ENCODE measurements around the gene MYADM. TPM values are rescaled to one million over a fixed set of nuclear protein-coding genes. Genes with fewer than 3 reads are reported as not detected.
"Not testable (repeated sequence)": the region's sequence is repeated elsewhere in the genome, so short reads cannot be mapped to it uniquely, and the experiment has no call there.

The MYADM gene
- total RNA-seq = 120 TPM

- intact Hi-C loops (cut with DNase I) = no loop called here
- peak; percentile 91 for ATAC-seq
Observed at GRCh38 chr19:53867225-53868090, at the start of gene MYADM. Gene MYADM (plus strand): TSS chr19:53867883. CDS start chr19:53873530, 5,647 bp downstream.

GRCh38 chr19:53818756-53819155 is 48.9 kb upstream of the MYADM start:
- DNase-seq (ENCODE audit: low spot score) (no peak), ATAC-seq (no peak)
- intact Hi-C loops (cut with DNase I) = no loop called here

More at GRCh38 chr19:53867225-53868090, at the start of gene MYADM:
- DNase-seq (ENCODE audit: low spot score) = peak; percentile 100

GRCh38 chr19:53819861-53820260 is 47.8 kb upstream of the MYADM start:
- intact Hi-C loops (cut with DNase I) = no loop called here
- no peak for ATAC-seq
- no peak for DNase-seq (ENCODE audit: low spot score)

- intact Hi-C loops (cut with DNase I) = no loop called here
- DNase-seq (ENCODE audit: low spot score) (no peak), ATAC-seq (no peak)
Observed at GRCh38 chr19:53823380-53824120, 44.1 kb upstream of the MYADM start.

GRCh38 chr19:53824134-53824611 is 43.5 kb upstream of the MYADM start, which contains the start of gene NLRP12:
Gene NLRP12 (minus strand): TSS chr19:53824314. CDS start chr19:53824174, 140 bp downstream.
- ATAC-seq (peak; percentile 62), DNase-seq (ENCODE audit: low spot score) (no peak)
- intact Hi-C loops (cut with DNase I) = no loop called here

- intact Hi-C loops (cut with DNase I) = no loop called here
- DNase-seq (ENCODE audit: low spot score) (no peak), ATAC-seq (no peak)
Observed at GRCh38 chr19:53826876-53827275, 40.8 kb upstream of the MYADM start.

GRCh38 chr19:53828531-53828930 is 39.2 kb upstream of the MYADM start:
- intact Hi-C loops (cut with DNase I) = no loop called here

GRCh38 chr19:53832861-53833260 is 34.8 kb upstream of the MYADM start:
- intact Hi-C loops (cut with DNase I); DNase-seq (ENCODE audit: low spot score); ATAC-seq: not testable (repeated sequence)

More at GRCh38 chr19:53828531-53828930, 39.2 kb upstream of the MYADM start:
- ATAC-seq (no peak), DNase-seq (ENCODE audit: low spot score) (no peak)

GRCh38 chr19:53838446-53838845 is 29.2 kb upstream of the MYADM start:
- ATAC-seq; intact Hi-C loops (cut with DNase I); DNase-seq (ENCODE audit: low spot score): not testable (repeated sequence)

GRCh38 chr19:53840241-53840640 is 27.4 kb upstream of the MYADM start:
- ATAC-seq; DNase-seq (ENCODE audit: low spot score): not testable (repeated sequence)
- intact Hi-C loops (cut with DNase I) = loop anchor here (5.0 kb wide), 1 partner anchor 182 kb away; no protein-coding TSS in a partner anchor

- DNase-seq (ENCODE audit: low spot score); ATAC-seq: not testable (repeated sequence)
- intact Hi-C loops (cut with DNase I) = loop anchor here (5.0 kb wide), 1 partner anchor 181 kb away; no protein-coding TSS in a partner anchor
Observed at GRCh38 chr19:53840914-53841313, 26.8 kb upstream of the MYADM start.

GRCh38 chr19:53844849-53845246 is 22.8 kb upstream of the MYADM start:
- intact Hi-C loops (cut with DNase I) = loop anchor here (5.0 kb wide), 1 partner anchor 177 kb away; no protein-coding TSS in a partner anchor
- ATAC-seq (no peak), DNase-seq (ENCODE audit: low spot score) (no peak)

GRCh38 chr19:53847555-53847954 is 20.1 kb upstream of the MYADM start:
- no peak for ATAC-seq
- intact Hi-C loops (cut with DNase I) = no loop called here

GRCh38 chr19:53849237-53849676 is 18.4 kb upstream of the MYADM start:
- ATAC-seq (peak; percentile 49), DNase-seq (ENCODE audit: low spot score) (no peak)
- intact Hi-C loops (cut with DNase I) = no loop called here

More at GRCh38 chr19:53847555-53847954, 20.1 kb upstream of the MYADM start:
- DNase-seq (ENCODE audit: low spot score) = no peak

GRCh38 chr19:53853707-53854106 is 14.0 kb upstream of the MYADM start:
- ATAC-seq (no peak), DNase-seq (ENCODE audit: low spot score) (no peak)
- intact Hi-C loops (cut with DNase I) = no loop called here

- ATAC-seq = no peak
- DNase-seq (ENCODE audit: low spot score) = no peak
- intact Hi-C loops (cut with DNase I) = no loop called here
Observed at GRCh38 chr19:53864308-53864836, 3.3 kb upstream of the MYADM start.

GRCh38 chr19:53865523-53865917 is 2.2 kb upstream of the MYADM start:
- ATAC-seq (no peak), DNase-seq (ENCODE audit: low spot score) (no peak)
- intact Hi-C loops (cut with DNase I) = no loop called here

- peak; percentile 47 for ATAC-seq
- intact Hi-C loops (cut with DNase I) = no loop called here
- DNase-seq (ENCODE audit: low spot score) = peak; percentile 81
Observed at GRCh38 chr19:53865918-53866864, 1.5 kb upstream of the MYADM start.

Measured in sciatic nerve (tissue), 2 donors.